Measurements from ENCODE around the gene RSU1. TPM values are rescaled to one million over a fixed set of nuclear protein-coding genes. Genes with fewer than 3 reads are reported as not detected.

RSU1 gene
- total RNA-seq, 1 donor from 2014 or later = 29.0 TPM

- H3K27me3 Mint-ChIP-seq = no peaks in the 10 kb centered on the region
Observed at GRCh38 chr10:16612115-16612980, 204.9 kb downstream of the RSU1 start.

DNA sequence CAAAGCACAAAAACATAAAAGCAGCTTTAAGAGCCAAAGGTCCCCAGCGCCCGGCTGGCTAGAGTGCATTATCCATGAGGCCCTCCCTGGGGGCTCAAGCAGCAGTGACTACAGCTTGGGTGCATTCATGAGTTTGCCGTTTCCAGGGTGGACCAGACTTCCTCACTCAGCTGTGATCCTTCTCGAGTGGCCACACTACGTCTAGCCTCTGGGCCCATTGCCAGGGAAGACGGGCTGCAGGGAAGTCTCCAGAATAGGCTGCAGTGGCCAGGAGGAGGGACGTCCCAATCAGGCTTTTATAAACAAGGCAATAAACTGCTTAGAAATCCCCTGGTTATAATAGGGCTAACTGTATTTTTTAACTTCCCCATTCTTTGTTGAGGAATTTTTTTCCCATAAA, 206.2 kb downstream of the RSU1 start:
- Mint-ChIP-seq H3K9me3 (ENCODE audit: low read depth) (peaks cover 8% of the 10 kb centered on the region), H3K4me3 (ENCODE audit: low read depth) (no peak overlapping the region), H3K36me3 (ENCODE audit: insufficient read depth) (no peaks in the 10 kb centered on the region), H3K27ac (no peak overlapping the region), H3K4me1 (ENCODE audit: low read depth) (no peaks in the 10 kb centered on the region), H3K27me3 (no peaks in the 10 kb centered on the region)
- no peak for DNase-seq (ENCODE audit: low spot score, unreplicated experiment)
- no peak for TF ChIP-seq CTCF (IDR thresholded peaks at IDR 0.05; ENCODE audit: unreplicated experiment)

More at GRCh38 chr10:16612115-16612980, 204.9 kb downstream of the RSU1 start:
- no peaks in the 10 kb centered on the region for H3K4me1 Mint-ChIP-seq (ENCODE audit: low read depth)
- H3K4me3 Mint-ChIP-seq (ENCODE audit: low read depth) = no peak overlapping the region
- DNase-seq (ENCODE audit: low spot score, unreplicated experiment) = peak; percentile 37
- no peak overlapping the region for H3K27ac Mint-ChIP-seq
- peaks cover 18% of the 10 kb centered on the region for H3K9me3 Mint-ChIP-seq (ENCODE audit: low read depth)
- TF ChIP-seq CTCF (IDR thresholded peaks at IDR 0.05; ENCODE audit: unreplicated experiment) = no peak
- H3K36me3 Mint-ChIP-seq (ENCODE audit: insufficient read depth) = peaks cover 5% of the 10 kb centered on the region

- DNase-seq (ENCODE audit: low spot score, unreplicated experiment) = no peak
- Mint-ChIP-seq H3K27me3 (no peaks in the 10 kb centered on the region), H3K36me3 (ENCODE audit: insufficient read depth) (no peaks in the 10 kb centered on the region), H3K9me3 (ENCODE audit: low read depth) (no peaks in the 10 kb centered on the region), H3K27ac (no peak overlapping the region), H3K4me3 (ENCODE audit: low read depth) (no peak overlapping the region), H3K4me1 (ENCODE audit: low read depth) (no peaks in the 10 kb centered on the region)
- TF ChIP-seq CTCF (IDR thresholded peaks at IDR 0.05; ENCODE audit: unreplicated experiment) = no peak
Observed at GRCh38 chr10:16609211-16609610, 208.0 kb downstream of the RSU1 start.

DNA sequence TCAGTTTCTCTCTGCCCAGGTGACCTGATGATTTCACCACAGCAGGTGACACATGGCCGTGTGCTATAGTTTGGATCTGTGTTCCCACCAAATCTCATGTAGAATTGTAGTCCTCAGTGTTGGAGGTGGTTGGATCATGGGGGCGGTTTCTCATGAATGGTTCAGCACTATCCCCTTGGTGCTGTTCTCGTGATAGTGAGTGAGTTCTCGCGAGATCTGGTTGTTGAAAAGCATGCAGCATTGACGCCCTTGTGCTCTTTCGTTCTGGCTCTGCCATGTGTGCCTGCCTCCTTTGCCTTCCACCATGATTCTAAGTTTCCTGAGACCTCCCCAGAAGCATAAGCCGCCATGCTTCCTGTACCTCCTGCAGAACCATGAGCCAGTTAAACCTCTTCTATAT, 210.3 kb downstream of the RSU1 start:
- Mint-ChIP-seq H3K36me3 (ENCODE audit: insufficient read depth) (no peaks in the 10 kb centered on the region), H3K4me1 (ENCODE audit: low read depth) (peaks cover 11% of the 10 kb centered on the region), H3K4me3 (ENCODE audit: low read depth) (no peak overlapping the region), H3K27me3 (no peaks in the 10 kb centered on the region), H3K9me3 (ENCODE audit: low read depth) (no peaks in the 10 kb centered on the region), H3K27ac (no peak overlapping the region)
- DNase-seq (ENCODE audit: low spot score, unreplicated experiment) = no peak
- TF ChIP-seq CTCF (IDR thresholded peaks at IDR 0.05; ENCODE audit: unreplicated experiment) = no peak

GRCh38 chr10:16606421-16606820, 210.8 kb downstream of the RSU1 start:
- Mint-ChIP-seq H3K4me3 (ENCODE audit: low read depth) (no peak overlapping the region), H3K27ac (no peak overlapping the region), H3K36me3 (ENCODE audit: insufficient read depth) (no peaks in the 10 kb centered on the region), H3K9me3 (ENCODE audit: low read depth) (no peaks in the 10 kb centered on the region), H3K4me1 (ENCODE audit: low read depth) (peaks cover 12% of the 10 kb centered on the region), H3K27me3 (no peaks in the 10 kb centered on the region)
- no peak for DNase-seq (ENCODE audit: low spot score, unreplicated experiment)
- TF ChIP-seq CTCF (IDR thresholded peaks at IDR 0.05; ENCODE audit: unreplicated experiment) = no peak

Measured in progenitor cell of endocrine pancreas (in vitro differentiated cells).